SU-DHL-6 (cell line): ENCODE results near the gene TIGD1.
A peak's percentile ranks its signal among the peaks of the same experiment; 100 is the strongest.

Experiments
- H2AFZ ChIP-seq: fragments of 200-600 bp; sonication (generic); 2 replicates; pipeline ENCODE4 v1.6.1; 2014; ENCODE audit warnings: low read depth, mild to moderate bottlenecking, moderate library complexity, mixed read lengths, antibody characterized with exemption, low read length; ENCODE audit not compliant: severe bottlenecking
- H3F3A ChIP-seq: fragments of 200-600 bp; shearing (Covaris generic); 2 replicates; pipeline ENCODE4 v1.6.0; 2016; ENCODE audit warnings: antibody characterized with exemption, mild to moderate bottlenecking; ENCODE audit not compliant: insufficient read depth
- H3K27ac ChIP-seq: fragments of 200-600 bp; sonication (generic); 2 replicates; pipeline ENCODE4 v1.5.1; 2016; ENCODE audit warnings: low read depth, mild to moderate bottlenecking, low read length, moderate library complexity, mixed read lengths
- H3K27me3 ChIP-seq: fragments of 200-600 bp; sonication (generic), shearing (Covaris generic); 2 replicates; pipeline ENCODE4 v1.6.0; 2014; ENCODE audit warnings: mild to moderate bottlenecking, low read length
- H3K36me3 ChIP-seq: fragments of 200-600 bp; sonication (generic); 2 replicates; pipeline ENCODE4 v1.6.1; 2014; ENCODE audit warnings: mild to moderate bottlenecking, low read length, mixed read lengths
- H3K4me2 ChIP-seq: fragments of 300-600, 200-600 bp; shearing (Covaris generic), sonication (generic); 2 replicates; pipeline ENCODE4 v1.6.0; 2014; ENCODE audit warnings: low read length, low read depth, mild to moderate bottlenecking; ENCODE audit not compliant: poor library complexity, severe bottlenecking
- H3K4me3 ChIP-seq: fragments of 200-600 bp; sonication (generic); 2 replicates; pipeline ENCODE4 v1.5.1; 2014; ENCODE audit warnings: antibody characterized with exemption, low read length, mild to moderate bottlenecking, mixed read lengths; ENCODE audit not compliant: insufficient read depth, poor library complexity, severe bottlenecking
- H3K79me2 ChIP-seq: fragments of 200-600 bp; sonication (generic); 2 replicates; pipeline ENCODE4 v1.6.1; 2014; ENCODE audit warnings: mild to moderate bottlenecking, low read length, moderate library complexity; ENCODE audit not compliant: insufficient read depth
- H3K9ac ChIP-seq: fragments of 200-600 bp; sonication (generic); 2 replicates; pipeline ENCODE4 v1.7.0; 2014; ENCODE audit warnings: mild to moderate bottlenecking, low read length
- H3K9me2 ChIP-seq: fragments of 200-600 bp; sonication (generic); replicated peaks from 2 replicates; pipeline ENCODE4 v1.6.1; 2014; ENCODE audit warnings: low read length; ENCODE audit not compliant: insufficient read depth
- H3K9me3 ChIP-seq: fragments of 200-600 bp; sonication (generic); 2 replicates; pipeline ENCODE4 v1.6.1; 2014; ENCODE audit warnings: low read length, mixed read lengths; ENCODE audit not compliant: insufficient read depth
- H4K20me1 ChIP-seq: fragments of 200-600 bp; sonication (generic); 2 replicates; pipeline ENCODE4 v1.6.1; 2014; ENCODE audit warnings: low read depth, mild to moderate bottlenecking, antibody characterized with exemption, low read length, moderate library complexity, mixed read lengths
- CTCF ChIP-seq: fragments of 200-600 bp; sonication (generic); IDR thresholded peaks from one replicate; pipeline ENCODE4 v1.5.1; 2017; ENCODE audit warnings: antibody characterized with exemption, mild to moderate bottlenecking, low read length, moderate library complexity; ENCODE audit not compliant: insufficient read depth, poor library complexity, severe bottlenecking
- EZH2phosphoT487 ChIP-seq: fragments of 200-600 bp; sonication (generic), shearing (Covaris generic); conservative IDR thresholded peaks from 2 replicates; pipeline ENCODE4 v1.6.1; 2018; ENCODE audit warnings: mild to moderate bottlenecking, antibody characterized with exemption, low read length, moderate library complexity, mixed read lengths

TIGD1 gene

GRCh38 chr2:232521959-232522622 is 28.3 kb downstream of the TIGD1 start:
- Histone ChIP-seq H3K4me2 (no peak overlapping the region), H2AFZ (no peak overlapping the region), H3K9ac (no peak overlapping the region), H3K27ac (no peak overlapping the region), H3K4me3 (no peak overlapping the region), H3K9me3 (no peaks in the 10 kb centered on the region), H3K27me3 (no peaks in the 10 kb centered on the region), H3F3A (no peaks in the 10 kb centered on the region), H3K36me3 (no peaks in the 10 kb centered on the region), H4K20me1 (no peaks in the 10 kb centered on the region), H3K9me2 (no peaks in the 10 kb centered on the region), H3K79me2 (no peaks in the 10 kb centered on the region)
- TF ChIP-seq CTCF (peak; percentile 47), EZH2phosphoT487 (no peak)

- H3K4me2 ChIP-seq = no peak overlapping the region
- H3K79me2 ChIP-seq = no peaks in the 10 kb centered on the region
- no peaks in the 10 kb centered on the region for H3K27me3 ChIP-seq
- no peaks in the 10 kb centered on the region for H4K20me1 ChIP-seq
- H3K36me3 ChIP-seq = no peaks in the 10 kb centered on the region
- no peak overlapping the region for H3K4me3 ChIP-seq
- H3K9ac ChIP-seq = no peak overlapping the region
- TF ChIP-seq EZH2phosphoT487 (no peak), CTCF (no peak)
- no peaks in the 10 kb centered on the region for H3K9me3 ChIP-seq
- H2AFZ ChIP-seq = no peak overlapping the region
- H3F3A ChIP-seq = no peaks in the 10 kb centered on the region
- no peaks in the 10 kb centered on the region for H3K9me2 ChIP-seq
- no peak overlapping the region for H3K27ac ChIP-seq
Measured at GRCh38 chr2:232521098-232521497, 29.3 kb downstream of the TIGD1 start.

- TF ChIP-seq EZH2phosphoT487 (no peak), CTCF (no peak)
- H3K4me3 ChIP-seq = no peak overlapping the region
- H3F3A ChIP-seq = no peaks in the 10 kb centered on the region
- H4K20me1 ChIP-seq = no peaks in the 10 kb centered on the region
- no peak overlapping the region for H3K4me2 ChIP-seq
- H3K27me3 ChIP-seq = no peaks in the 10 kb centered on the region
- no peak overlapping the region for H2AFZ ChIP-seq
- no peak overlapping the region for H3K27ac ChIP-seq
- no peaks in the 10 kb centered on the region for H3K9me3 ChIP-seq
- H3K9me2 ChIP-seq = no peaks in the 10 kb centered on the region
- H3K79me2 ChIP-seq = no peaks in the 10 kb centered on the region
- H3K9ac ChIP-seq = no peak overlapping the region
- no peaks in the 10 kb centered on the region for H3K36me3 ChIP-seq
Measured at GRCh38 chr2:232520489-232520888, 29.9 kb downstream of the TIGD1 start.
